ELR (cell line): ENCODE results near the gene FLG.
"Not testable (repeated sequence)": the region's sequence is repeated elsewhere in the genome, so short reads cannot be mapped to it uniquely, and the experiment has no call there.

Experiments
- DNase-seq: peaks from one replicate; pipeline ENCODE4 v3.0.0-alpha.2; 2015; ENCODE audit warnings: low read depth

FLG gene

GRCh38 chr1:152325111-152325510, at the start of gene FLG:
Gene FLG (minus strand): TSS chr1:152325239. CDS start chr1:152315456, 9,783 bp downstream.
- DNase-seq = no peak

GRCh38 chr1:152374451-152374850, 49.4 kb upstream of the FLG start:
- DNase-seq = no peak

GRCh38 chr1:152372672-152373071, 47.6 kb upstream of the FLG start:
- DNase-seq = no peak

GRCh38 chr1:152367436-152367835, 42.4 kb upstream of the FLG start:
- no peak for DNase-seq

- no peak for DNase-seq
Observed at GRCh38 chr1:152359906-152360305, 34.9 kb upstream of the FLG start, which contains the start of gene FLG2. Gene FLG2 (minus strand): TSS chr1:152360006. CDS start chr1:152358884, 1,122 bp downstream.

GRCh38 chr1:152356736-152357135, 31.7 kb upstream of the FLG start:
- DNase-seq = no peak

- DNase-seq = no peak
Observed at GRCh38 chr1:152349611-152350010, 24.6 kb upstream of the FLG start.

- peak; percentile 33 for DNase-seq
Observed at GRCh38 chr1:152348447-152348846, 23.4 kb upstream of the FLG start.

GRCh38 chr1:152347116-152347728, 22.2 kb upstream of the FLG start:
- DNase-seq = peak; percentile 71

- DNase-seq = no peak
Observed at GRCh38 chr1:152344438-152344837, 19.4 kb upstream of the FLG start.

GRCh38 chr1:152343006-152343405, 18.0 kb upstream of the FLG start:
- DNase-seq = no peak

- no peak for DNase-seq
Observed at GRCh38 chr1:152335399-152335798, 10.4 kb upstream of the FLG start.

- peak; percentile 54 for DNase-seq
Observed at GRCh38 chr1:152328801-152329391, 3.9 kb upstream of the FLG start.

GRCh38 chr1:152313970-152314369, 11.1 kb downstream of the FLG start:
- DNase-seq = no peak

- no peak for DNase-seq
Observed at GRCh38 chr1:152313319-152313801, 11.7 kb downstream of the FLG start.

- DNase-seq = not testable (repeated sequence)
Observed at GRCh38 chr1:152312169-152312568, 12.9 kb downstream of the FLG start.

- no peak for DNase-seq
Observed at GRCh38 chr1:152309955-152310354, 15.1 kb downstream of the FLG start.

GRCh38 chr1:152309320-152309901, 15.6 kb downstream of the FLG start:
- DNase-seq = not testable (repeated sequence)

- DNase-seq = not testable (repeated sequence)
Observed at GRCh38 chr1:152308758-152309157, 16.3 kb downstream of the FLG start.

- DNase-seq = not testable (repeated sequence)
Observed at GRCh38 chr1:152307970-152308369, 17.1 kb downstream of the FLG start.

GRCh38 chr1:152306123-152306522, 18.9 kb downstream of the FLG start:
- DNase-seq = not testable (repeated sequence)

- not testable (repeated sequence) for DNase-seq
Observed at GRCh38 chr1:152304773-152305172, 20.3 kb downstream of the FLG start.

- DNase-seq = not testable (repeated sequence)
Observed at GRCh38 chr1:152303139-152303872, 21.7 kb downstream of the FLG start.
